ENCODE results near the gene ERN1.
"Not testable (repeated sequence)": the region's sequence is repeated elsewhere in the genome, so short reads cannot be mapped to it uniquely, and the experiment has no call there.

Gene ERN1

DNA sequence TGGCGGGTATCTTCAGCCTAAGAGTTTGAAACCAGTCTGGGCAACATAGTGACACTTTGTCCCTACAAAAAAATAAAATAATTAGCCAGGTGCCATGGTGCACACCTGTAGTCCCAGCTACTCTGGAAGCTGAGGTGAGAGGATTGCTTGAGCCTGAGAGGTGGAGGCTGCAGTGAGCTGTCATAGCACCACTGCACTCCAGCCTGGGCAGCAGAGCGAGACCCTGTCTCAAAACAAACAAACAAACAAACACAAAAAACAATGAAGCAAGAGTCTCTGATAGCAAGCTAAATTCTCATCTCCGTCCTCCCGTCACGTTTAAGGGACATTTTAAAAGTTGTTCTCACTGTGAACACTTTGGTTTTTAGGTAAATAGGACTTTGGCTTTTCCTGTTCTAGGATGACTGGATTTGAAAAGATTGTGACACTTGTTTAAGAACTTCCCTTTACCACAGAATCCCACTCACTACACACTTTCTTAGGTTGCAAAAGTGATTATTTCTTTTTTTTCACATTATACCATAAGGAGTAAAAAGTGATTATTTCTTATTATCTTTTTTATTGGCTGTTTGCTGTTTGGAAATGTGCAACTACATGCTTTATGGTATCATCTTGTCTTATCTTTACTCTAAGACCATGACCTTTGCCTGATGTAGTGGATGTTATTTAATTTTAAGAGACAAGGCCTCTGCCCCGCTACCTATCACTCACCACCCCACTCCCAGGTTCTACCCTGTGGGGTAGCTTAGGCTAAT is 4.4 kb upstream of the ERN1 start:
- no peak for DNase-seq

DNA sequence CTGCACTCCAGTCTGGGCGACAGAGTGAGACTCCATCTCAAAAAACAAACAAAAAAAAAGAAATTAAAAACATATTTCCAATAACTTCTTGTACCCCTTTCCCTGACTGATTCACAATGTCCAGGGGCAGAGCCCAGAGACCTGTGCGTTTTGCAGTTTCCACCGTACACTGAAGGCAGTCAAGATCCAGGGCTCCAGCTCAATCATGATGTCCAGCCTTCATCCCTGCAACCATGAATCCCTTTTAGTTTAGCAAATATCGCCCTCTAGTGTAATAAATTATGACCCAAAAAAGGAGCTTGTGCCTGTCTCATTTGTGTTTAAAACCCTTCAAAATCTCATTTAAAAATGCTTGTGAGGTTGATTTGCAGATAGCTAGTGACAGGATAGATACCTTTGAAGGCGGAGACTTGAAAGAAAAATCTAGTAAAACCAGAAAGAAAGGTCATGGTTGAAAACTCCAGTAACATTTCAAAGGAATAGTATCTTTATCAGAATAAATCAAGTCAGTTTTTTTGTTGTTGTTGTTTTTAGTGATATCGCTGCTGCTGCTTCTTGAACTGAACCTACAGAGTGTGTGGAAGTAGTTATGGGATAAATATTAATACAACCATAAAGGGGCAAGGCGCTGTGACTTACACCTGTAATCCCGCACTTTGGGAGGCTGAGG is 3.7 kb upstream of the ERN1 start:
- DNase-seq, result peak; percentile 74

DNA sequence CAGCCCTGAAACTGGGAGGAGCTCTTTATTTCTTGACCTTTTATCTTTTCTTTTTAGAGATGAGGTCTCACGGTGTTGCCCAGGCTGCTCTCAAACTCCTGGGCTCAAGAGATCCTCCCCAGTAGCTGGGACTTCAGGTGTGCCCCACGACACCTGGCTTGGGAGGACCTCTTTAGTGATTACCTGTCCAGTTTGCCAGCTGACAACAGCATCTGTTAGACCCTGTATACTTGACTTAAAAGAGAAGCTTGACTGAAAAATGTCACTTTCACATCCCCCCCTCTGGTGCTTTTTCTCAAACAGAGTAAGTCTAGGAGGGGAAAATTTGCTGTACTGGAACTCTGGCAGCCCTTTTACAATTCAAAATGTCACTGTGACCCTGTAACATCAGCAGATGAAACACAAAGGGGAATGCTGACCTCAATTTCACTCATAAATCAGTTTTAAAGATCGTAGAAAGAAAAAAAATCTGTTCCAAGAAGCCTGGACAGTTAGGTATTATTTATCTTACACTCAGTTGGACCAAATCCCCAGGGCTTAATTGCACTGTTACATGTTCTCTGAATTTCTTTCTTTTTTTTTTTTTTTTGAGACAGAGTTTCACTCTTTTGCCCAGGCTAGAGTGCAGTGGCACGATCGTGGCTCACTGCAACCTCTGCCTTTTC is 1.8 kb upstream of the ERN1 start:
- no peak for DNase-seq

- DNase-seq, result no peak
Measured at GRCh38 chr17:64130559-64131001, 636 bp upstream of the ERN1 start.

GRCh38 chr17:64129515-64129764 is 504 bp downstream of the ERN1 start:
- DNase-seq, result no peak

GRCh38 chr17:64128787-64129514 is 993 bp downstream of the ERN1 start:
- DNase-seq, result no peak

- no peak for DNase-seq
Measured at GRCh38 chr17:64126918-64127317, 3.0 kb downstream of the ERN1 start.

DNA sequence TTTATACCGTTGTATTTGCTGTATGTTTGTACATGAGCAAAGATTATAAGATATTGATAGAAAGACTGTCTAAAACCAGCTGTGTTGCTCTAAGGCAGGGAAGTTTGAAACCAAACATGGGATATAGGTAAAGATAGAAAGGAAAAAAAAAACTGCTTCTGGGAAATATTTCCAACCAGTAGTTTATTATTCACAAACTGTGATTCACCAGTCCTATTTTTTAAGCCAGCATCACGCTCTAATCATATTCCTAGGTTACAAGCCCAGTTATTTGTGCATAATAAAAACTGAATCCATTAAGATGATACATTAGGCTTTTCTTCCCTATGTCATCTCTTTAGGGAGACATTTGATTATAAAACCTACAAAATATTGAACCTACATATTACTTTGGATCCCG is 4.0 kb downstream of the ERN1 start:
- no peak for DNase-seq

DNA sequence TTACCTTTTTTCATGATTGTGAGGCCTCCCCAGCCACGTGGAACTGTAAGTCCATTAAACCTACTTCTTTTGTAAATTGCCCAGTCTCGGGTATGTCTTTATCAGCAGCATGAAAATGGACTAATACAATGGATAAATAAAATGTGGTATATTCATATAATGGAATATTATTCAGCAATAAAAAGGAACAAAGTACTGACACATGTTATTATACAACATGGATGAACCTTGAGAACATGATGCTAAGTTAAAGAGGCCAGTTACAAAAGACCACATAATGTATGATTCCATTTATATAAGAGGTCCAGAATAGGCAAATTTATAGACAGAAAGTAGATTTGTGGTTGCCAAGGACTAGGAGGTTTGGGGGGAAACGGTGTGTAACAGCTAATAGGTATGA is 5.3 kb downstream of the ERN1 start:
- no peak for DNase-seq

DNA sequence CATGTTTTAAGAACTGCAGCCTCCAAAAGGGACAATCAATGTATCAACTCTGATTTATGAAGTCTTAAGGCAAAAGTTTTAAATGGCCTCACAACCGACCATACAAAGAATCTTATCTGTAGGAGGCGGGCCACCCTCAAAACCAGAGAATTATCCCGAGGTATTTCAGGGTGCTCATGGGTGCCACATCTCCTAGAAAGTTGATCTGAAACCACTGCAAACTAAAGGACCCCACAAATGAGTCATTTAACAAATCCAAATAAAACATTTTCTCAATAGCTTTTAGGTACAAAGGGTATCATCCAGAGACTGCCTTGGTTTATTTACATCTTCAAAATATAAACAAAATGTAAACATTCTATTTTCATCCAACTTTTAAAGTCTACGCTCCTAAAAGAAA is 6.8 kb downstream of the ERN1 start:
- DNase-seq, result no peak

GRCh38 chr17:64120972-64121786 is 8.8 kb downstream of the ERN1 start:
- not testable (repeated sequence) for DNase-seq

- no peak for DNase-seq
Measured at GRCh38 chr17:64120159-64120810, 9.7 kb downstream of the ERN1 start.

- DNase-seq, result peak; percentile 33
Measured at GRCh38 chr17:64117981-64118979, 11.7 kb downstream of the ERN1 start.

DNA sequence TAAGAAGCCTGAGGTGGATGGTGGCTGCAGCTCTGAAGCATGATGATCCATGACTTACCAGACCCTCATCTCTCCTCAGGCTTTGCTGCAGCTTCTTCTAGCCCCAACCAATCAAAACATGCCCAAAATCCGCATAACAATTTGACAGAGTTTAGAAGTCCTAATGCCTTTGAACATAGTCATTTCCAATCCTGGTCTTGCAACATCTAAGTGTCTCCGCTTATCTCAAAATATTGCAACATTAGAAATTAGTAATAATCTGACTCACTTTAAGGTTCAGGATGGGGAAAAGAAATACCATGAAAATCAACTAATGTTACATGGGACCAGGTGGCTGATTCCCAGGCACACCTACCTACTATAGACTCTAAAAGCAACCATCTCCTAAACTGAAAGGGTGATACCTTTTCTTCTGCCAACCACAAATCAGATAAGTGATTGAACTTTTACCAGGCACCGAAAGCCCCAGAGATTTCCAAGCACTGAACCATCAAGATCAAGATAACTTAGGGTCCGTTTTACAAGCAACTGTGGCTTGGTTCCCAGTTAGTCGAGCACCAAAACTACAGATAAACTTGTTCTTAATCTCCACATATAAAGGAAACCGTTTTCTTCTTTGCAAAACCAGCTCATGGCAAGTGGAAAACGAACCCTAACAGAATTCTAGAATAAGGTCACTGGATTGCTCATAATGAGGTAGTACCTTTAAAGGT is 14.0 kb downstream of the ERN1 start:
- no peak for DNase-seq

DNA sequence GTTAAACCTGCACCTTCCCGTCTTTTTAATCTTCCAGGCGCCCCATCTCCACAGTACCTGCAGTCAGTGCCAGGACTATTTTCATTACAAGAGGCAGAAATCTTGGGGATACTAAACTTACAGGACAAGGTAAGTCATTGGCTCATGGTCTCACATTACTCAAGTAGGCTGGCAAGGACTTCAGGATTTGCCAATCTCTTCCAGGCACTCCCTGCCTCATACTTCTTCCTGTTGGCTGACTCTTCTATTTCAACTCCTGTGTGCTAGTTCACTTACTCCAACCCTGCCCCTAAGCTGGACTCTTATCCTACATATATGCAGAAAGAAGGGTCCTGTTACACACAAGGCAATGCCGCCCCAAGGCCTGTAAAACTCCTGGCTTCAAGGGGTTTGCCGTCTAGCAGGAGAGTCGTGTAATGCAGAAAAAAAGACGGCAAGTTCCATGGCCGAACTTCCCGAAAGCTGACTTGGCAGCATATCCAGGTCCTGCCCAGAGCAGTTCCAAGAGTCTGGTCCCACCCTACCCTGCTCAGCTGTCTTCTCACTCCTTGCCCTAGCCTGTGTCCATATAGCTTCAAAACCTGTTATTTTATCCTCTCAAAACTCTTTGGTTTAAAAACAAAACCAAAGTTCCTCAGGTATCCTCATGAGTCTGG is 14.8 kb downstream of the ERN1 start:
- no peak for DNase-seq

- no peak for DNase-seq
Measured at GRCh38 chr17:64113006-64113405, 16.9 kb downstream of the ERN1 start.

DNA sequence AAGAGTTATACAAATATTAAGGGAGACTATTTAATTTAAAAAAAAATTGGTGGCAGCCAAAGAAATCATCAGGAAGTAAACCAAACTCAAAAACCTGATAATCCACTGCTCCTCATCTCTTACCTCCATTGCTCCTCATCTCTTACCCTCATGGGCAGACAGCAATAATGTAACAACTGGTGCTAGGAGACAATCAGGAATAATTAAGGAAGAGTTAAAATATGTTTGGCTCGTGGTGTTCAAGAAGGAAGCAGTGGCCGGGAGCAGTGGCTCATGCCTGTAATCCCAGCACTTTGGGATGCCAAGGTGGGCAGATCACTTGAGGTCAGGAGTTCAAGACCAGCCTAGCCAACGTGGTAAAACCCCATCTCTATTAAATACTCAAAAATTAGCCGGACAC is 18.1 kb downstream of the ERN1 start:
- no peak for DNase-seq

GRCh38 chr17:64110379-64111152 is 19.4 kb downstream of the ERN1 start:
- DNase-seq, result no peak

DNA sequence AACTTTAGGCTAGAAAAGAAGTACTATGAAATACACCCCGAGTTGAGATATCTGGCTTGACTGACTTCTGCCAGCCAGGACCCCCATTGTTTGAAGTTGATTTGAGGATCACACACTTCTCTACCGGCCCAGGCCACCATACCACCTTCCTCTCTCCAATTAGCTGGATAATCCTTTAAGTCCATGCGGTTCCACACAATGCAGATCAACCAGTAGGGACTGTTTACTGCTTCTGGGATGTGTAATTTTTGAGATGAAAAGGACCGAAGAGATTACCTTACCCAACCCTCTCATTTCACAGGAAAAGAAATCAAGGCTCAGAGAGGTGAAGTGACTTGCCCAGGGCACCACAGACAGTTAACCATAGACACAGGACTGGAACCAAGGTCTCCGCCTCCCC is 20.5 kb downstream of the ERN1 start:
- DNase-seq, result no peak

Measured in NCI-H1092 treated with DMSO at 0.1 percent for 48 hours (cell line).